ENCODE results near the gene CD63. TPM values are rescaled to one million over a fixed set of nuclear protein-coding genes. Genes with fewer than 3 reads are reported as not detected.

CD63 gene
- total and polyA plus RNA-seq, 2 donors from 2014 or later, result 1,130 to 1,381 TPM

- no peak overlapping the region for H3K9ac ChIP-seq (ENCODE audit: low read length in 3 of 3)
- no peak overlapping the region for H3K4me3 ChIP-seq (ENCODE audit: low read length in 3 of 3)
- H3K9me3 ChIP-seq (ENCODE audit: control insufficient read depth in 2 of 3, insufficient read depth in 1 of 3, low read length in 3 of 3), result no peaks in the 10 kb centered on the region
- H3K27me3 ChIP-seq (ENCODE audit: control insufficient read depth, insufficient read depth, low read length), result no peaks in the 10 kb centered on the region
- no peak for DNase-seq
- no peak for FAIRE-seq
- no peaks in the 10 kb centered on the region for H3K36me3 ChIP-seq (ENCODE audit: control insufficient read depth in 2 of 3, insufficient read depth in 3 of 3, low read length in 3 of 3)
- H3K27ac ChIP-seq (ENCODE audit: low read depth in 2 of 2, low read length in 2 of 2), result no peak overlapping the region
- H3K4me1 ChIP-seq (ENCODE audit: control insufficient read depth in 2 of 3, insufficient read depth in 2 of 3, low read depth in 1 of 3, low read length in 3 of 3), result peaks cover 7 to 17% (median 11%) of the 10 kb centered on the region in 3 donors
- TF ChIP-seq CTCF (IDR thresholded peaks at IDR 0.05; ENCODE audit: borderline replicate concordance, extremely low read depth, insufficient read depth), result no peak
- intact Hi-C loops (cut with DNase I), result no loop called here
These were observed 16.0 kb downstream of the CD63 start for GRCh38 chr12:55712700-55713415.

GRCh38 chr12:55711786-55712553 is 16.8 kb downstream of the CD63 start:
- no peak overlapping the region for H3K27ac ChIP-seq (ENCODE audit: low read depth in 2 of 2, low read length in 2 of 2)
- DNase-seq (peak in 3 of 5 donors; percentile 58 to 88 (median 67)), FAIRE-seq (no peak)
- H3K36me3 ChIP-seq (ENCODE audit: control insufficient read depth in 2 of 3, insufficient read depth in 3 of 3, low read length in 3 of 3), result no peaks in the 10 kb centered on the region
- no peak overlapping the region for H3K9ac ChIP-seq (ENCODE audit: low read length in 3 of 3)
- H3K27me3 ChIP-seq (ENCODE audit: control insufficient read depth, insufficient read depth, low read length), result no peaks in the 10 kb centered on the region
- peaks cover 4 to 11% (median 6%) of the 10 kb centered on the region in 3 donors for H3K4me1 ChIP-seq (ENCODE audit: control insufficient read depth in 2 of 3, insufficient read depth in 2 of 3, low read depth in 1 of 3, low read length in 3 of 3)
- no peak overlapping the region for H3K4me3 ChIP-seq (ENCODE audit: low read length in 3 of 3)
- TF ChIP-seq CTCF (IDR thresholded peaks at IDR 0.05; ENCODE audit: borderline replicate concordance, extremely low read depth, insufficient read depth), result no peak
- H3K9me3 ChIP-seq (ENCODE audit: control insufficient read depth in 2 of 3, insufficient read depth in 1 of 3, low read length in 3 of 3), result no peaks in the 10 kb centered on the region
- intact Hi-C loops (cut with DNase I), result no loop called here

GRCh38 chr12:55708695-55709233 is 20.0 kb downstream of the CD63 start:
- no peaks in the 10 kb centered on the region for H3K9me3 ChIP-seq (ENCODE audit: control insufficient read depth in 2 of 3, insufficient read depth in 1 of 3, low read length in 3 of 3)
- no peaks in the 10 kb centered on the region for H3K27me3 ChIP-seq (ENCODE audit: control insufficient read depth, insufficient read depth, low read length)
- intact Hi-C loops (cut with DNase I), result no loop called here
- peaks cover 0 to 5% (median 0%) of the 10 kb centered on the region in 3 donors for H3K4me1 ChIP-seq (ENCODE audit: control insufficient read depth in 2 of 3, insufficient read depth in 2 of 3, low read depth in 1 of 3, low read length in 3 of 3)
- H3K9ac ChIP-seq (ENCODE audit: low read length in 3 of 3), result no peak overlapping the region
- no peak overlapping the region for H3K27ac ChIP-seq (ENCODE audit: low read depth in 2 of 2, low read length in 2 of 2)
- DNase-seq (peak in 1 of 5 donors; percentile 67), FAIRE-seq (no peak)
- TF ChIP-seq CTCF (IDR thresholded peaks at IDR 0.05; ENCODE audit: borderline replicate concordance, extremely low read depth, insufficient read depth), result no peak
- peak overlapping the region in 1 of 3 donors; percentile 55 for H3K4me3 ChIP-seq (ENCODE audit: low read length in 3 of 3)
- H3K36me3 ChIP-seq (ENCODE audit: control insufficient read depth in 2 of 3, insufficient read depth in 3 of 3, low read length in 3 of 3), result no peaks in the 10 kb centered on the region

All from kidney (tissue), 14 donors.